HEK293 (cell line): ENCODE measurements around the gene ZC3H4.

Experiments
- CTCF ChIA-PET: fragments of 350-600 bp; formaldehyde crosslinking; extraction: SDS; loops from one replicate; lab custom pipeline; 2021; ENCODE audit warnings: antibody characterized with exemption; lab: Yijun Ruan, JAX
- POLR2A ChIA-PET: fragments of 300-600 bp; formaldehyde crosslinking; extraction: SDS; loops from one replicate; lab custom pipeline; 2020; ENCODE audit warnings: antibody characterized with exemption, inconsistent platforms; lab: Yijun Ruan, JAX
- H3K27ac ChIP-seq: fragments of 200-500 bp; sonication (Bioruptor generic); 2 replicates; pipeline ENCODE4 v1.5.1; 2014; ENCODE audit warnings: low read depth, low read length, control low read depth, inconsistent platforms; ENCODE audit errors: extremely low read depth
- H3K36me3 ChIP-seq, 2 experiments: fragments of 200-500 bp in 1 of 2; sonication (Bioruptor generic) in 1 of 2; 1 replicate in 1 of 2; 2 replicates in 1 of 2; pipeline ENCODE4 v1.5.1; 2014 to 2017; ENCODE audit warnings: inconsistent platforms in 2 of 2, low read length in 2 of 2; ENCODE audit not compliant: control insufficient read depth in 2 of 2, insufficient read depth in 1 of 2
- H3K4me1 ChIP-seq: fragments of 200-500 bp; sonication (Bioruptor generic); 2 replicates; pipeline ENCODE4 v1.5.1; 2014; ENCODE audit warnings: mild to moderate bottlenecking, low read length, inconsistent platforms; ENCODE audit not compliant: control insufficient read depth, insufficient read depth
- H3K4me3 ChIP-seq: 2 replicates; pipeline ENCODE4 v1.5.1; 2011; ENCODE audit warnings: low read depth, mild to moderate bottlenecking, control low read depth, low read length, moderate library complexity
- H3K9me3 ChIP-seq: fragments of 200-500 bp; sonication (Bioruptor generic); 2 replicates; pipeline ENCODE4 v1.5.1; 2014; ENCODE audit warnings: low read depth, low read length, inconsistent platforms; ENCODE audit not compliant: control insufficient read depth, insufficient read depth
- GFI1B ChIP-seq: fragments of 450-650 bp; formaldehyde crosslinking; IDR thresholded peaks from 2 replicates; pipeline ENCODE4 v1.5.1; 2016; ENCODE audit warnings: missing biosample characterization, missing genetic modification characterization
- GLIS1 ChIP-seq: fragments of 450-650 bp; formaldehyde crosslinking; IDR thresholded peaks from 2 replicates; pipeline ENCODE4 v1.5.1; 2016; ENCODE audit warnings: missing biosample characterization, missing genetic modification characterization
- GLIS2 ChIP-seq: fragments of 450-650 bp; formaldehyde crosslinking; IDR thresholded peaks from 2 replicates; pipeline ENCODE4 v1.5.1; 2016; ENCODE audit warnings: missing biosample characterization, missing genetic modification characterization
- KLF10 ChIP-seq: fragments of 450-650 bp; IDR thresholded peaks from 2 replicates; pipeline ENCODE4 v1.5.1; 2018; ENCODE audit warnings: missing biosample characterization, mild to moderate bottlenecking, missing genetic modification characterization
- KLF7 ChIP-seq: fragments of 450-650 bp; formaldehyde crosslinking; IDR thresholded peaks from 2 replicates; pipeline ENCODE4 v1.5.1; 2016; ENCODE audit warnings: missing biosample characterization, missing genetic modification characterization, borderline replicate concordance
- KLF8 ChIP-seq: fragments of 450-650 bp; formaldehyde crosslinking; IDR thresholded peaks from 2 replicates; pipeline ENCODE4 v1.5.1; 2016; ENCODE audit warnings: missing biosample characterization, missing genetic modification characterization
- KLF9 ChIP-seq: fragments of 450-650 bp; formaldehyde crosslinking; IDR thresholded peaks from 2 replicates; pipeline ENCODE4 v1.5.1; 2016; ENCODE audit warnings: missing biosample characterization, missing genetic modification characterization, low read depth
- PATZ1 ChIP-seq: fragments of 450-650 bp; formaldehyde crosslinking; IDR thresholded peaks from 2 replicates; pipeline ENCODE4 v1.5.1; 2016; ENCODE audit warnings: missing biosample characterization, missing genetic modification characterization
- PRDM1 ChIP-seq: fragments of 450-650 bp; formaldehyde crosslinking; IDR thresholded peaks from 2 replicates; pipeline ENCODE4; 2016; ENCODE audit warnings: missing biosample characterization, missing genetic modification characterization
- YY1 ChIP-seq: fragments of 450-650 bp; formaldehyde crosslinking; IDR thresholded peaks from 2 replicates; pipeline ENCODE4 v1.5.1; 2018; ENCODE audit warnings: missing biosample characterization, missing genetic modification characterization
- ZBTB26 ChIP-seq: fragments of 450-650 bp; formaldehyde crosslinking; optimal IDR thresholded peaks from 2 replicates; pipeline ENCODE3; 2016; ENCODE audit warnings: missing biosample characterization, mild to moderate bottlenecking, missing genetic modification characterization
- ZFP3 ChIP-seq: fragments of 450-650 bp; formaldehyde crosslinking; IDR thresholded peaks from 2 replicates; pipeline ENCODE4 v1.5.1; 2016; ENCODE audit warnings: low read depth, missing biosample characterization, missing genetic modification characterization
- ZFP37 ChIP-seq: fragments of 450-650 bp; formaldehyde crosslinking; IDR thresholded peaks from 2 replicates; pipeline ENCODE4 v1.5.1; 2016; ENCODE audit warnings: missing biosample characterization, missing genetic modification characterization
- ZIC2 ChIP-seq: fragments of 450-650 bp; formaldehyde crosslinking; IDR thresholded peaks from 2 replicates; pipeline ENCODE4 v1.5.1; 2016; ENCODE audit warnings: missing biosample characterization, missing genetic modification characterization
- ZNF138 ChIP-seq: fragments of 450-650 bp; formaldehyde crosslinking; IDR thresholded peaks from 2 replicates; pipeline ENCODE4 v1.5.1; 2016; ENCODE audit warnings: missing biosample characterization, missing genetic modification characterization, borderline replicate concordance
- ZNF16 ChIP-seq: fragments of 450-650 bp; formaldehyde crosslinking; IDR thresholded peaks from 2 replicates; pipeline ENCODE4 v1.5.1; 2016; ENCODE audit warnings: low read depth, missing biosample characterization, missing genetic modification characterization
- ZNF223 ChIP-seq: fragments of 450-650 bp; formaldehyde crosslinking; IDR thresholded peaks from 2 replicates; pipeline ENCODE4 v1.5.1; 2016; ENCODE audit warnings: missing biosample characterization, missing genetic modification characterization
- ZNF335 ChIP-seq: fragments of 450-650 bp; formaldehyde crosslinking; conservative IDR thresholded peaks from 2 replicates; pipeline ENCODE4 v1.5.1; 2016; ENCODE audit warnings: missing biosample characterization, missing genetic modification characterization
- ZNF398 ChIP-seq: fragments of 450-650 bp; formaldehyde crosslinking; IDR thresholded peaks from 2 replicates; pipeline ENCODE4 v1.5.1; 2017; ENCODE audit warnings: missing biosample characterization, missing genetic modification characterization
- ZNF449 ChIP-seq: fragments of 450-650 bp; formaldehyde crosslinking; IDR thresholded peaks from 2 replicates; pipeline ENCODE4 v1.5.1; 2017; ENCODE audit warnings: missing biosample characterization, mild to moderate bottlenecking, missing genetic modification characterization, moderate library complexity
- ZNF624 ChIP-seq: fragments of 450-650 bp; formaldehyde crosslinking; IDR thresholded peaks from 2 replicates; pipeline ENCODE4 v1.5.1; 2017; ENCODE audit warnings: missing biosample characterization, missing genetic modification characterization
- ZNF747 ChIP-seq: fragments of 450-650 bp; formaldehyde crosslinking; IDR thresholded peaks from 2 replicates; pipeline ENCODE4 v1.5.1; 2016; ENCODE audit warnings: missing biosample characterization, missing genetic modification characterization
- ZSCAN16 ChIP-seq: fragments of 450-650 bp; formaldehyde crosslinking; IDR thresholded peaks from 2 replicates; pipeline ENCODE4 v1.5.1; 2016; ENCODE audit warnings: missing biosample characterization, missing genetic modification characterization

Gene ZC3H4

GRCh38 chr19:47039239-47039874, 74.2 kb downstream of the ZC3H4 start:
- H3K27ac ChIP-seq = no peak overlapping the region
- no peaks in the 10 kb centered on the region; a peak in 1 of 3 replicates for H3K36me3 ChIP-seq
- no peaks in the 10 kb centered on the region for H3K9me3 ChIP-seq
- no peak for TF ChIP-seq ZNF398
- 0 out of 2 replicates have a peak, but pooled peaks have one; percentile 23 for TF ChIP-seq GLIS2 (tag by site-specific recombination)
- peak; percentile 70; the same call in 1 of the 2 replicates for TF ChIP-seq ZNF16 (tag by site-specific recombination)
- TF ChIP-seq PATZ1 = peak; percentile 33; the same call in 1 of the 2 replicates
- ChIA-PET CTCF (interaction anchor here (0.5 to 1.2 kb wide), 5 partner anchors 9 to 136 kb away, joined by 3 to 7 read pairs (median 3); no protein-coding TSS in a partner anchor), POLR2A (interaction anchor here (0.6 to 1.4 kb wide), 3 partner anchors 20 to 74 kb away, joined by 3 read pairs; no protein-coding TSS in a partner anchor)
- H3K4me3 ChIP-seq = no peak overlapping the region
- peaks cover 17% of the 10 kb centered on the region for H3K4me1 ChIP-seq

GRCh38 chr19:47037766-47038165, 75.8 kb downstream of the ZC3H4 start:
- Histone ChIP-seq H3K27ac (no peak overlapping the region), H3K4me1 (peaks cover 17% of the 10 kb centered on the region), H3K36me3 (no peaks in the 10 kb centered on the region; a peak in 1 of 3 replicates), H3K9me3 (no peaks in the 10 kb centered on the region), H3K4me3 (no peak overlapping the region)
- CTCF ChIA-PET = interaction anchor here (0.5 to 1.4 kb wide), 4 partner anchors 25 to 364 kb away, joined by 3 to 7 read pairs (median 4); no protein-coding TSS in a partner anchor
- POLR2A ChIA-PET = no interaction called here
- TF ChIP-seq YY1 (tag by site-specific recombination) (no peak), ZFP3 (tag by site-specific recombination) (no peak), ZNF624 (tag by site-specific recombination) (no peak), PRDM1 (tag by site-specific recombination) (no peak)

- Histone ChIP-seq H3K36me3 (no peaks in the 10 kb centered on the region; a peak in 1 of 3 replicates), H3K4me3 (peak overlapping the region; percentile 34), H3K4me1 (peaks cover 17% of the 10 kb centered on the region), H3K27ac (peak overlapping the region; percentile 80), H3K9me3 (no peaks in the 10 kb centered on the region)
- ChIA-PET CTCF (interaction anchor here (0.6 to 7.2 kb wide), 30 partner anchors 9 to 708 kb away, joined by 3 to 72 read pairs (median 4); partner anchors contain the start of genes TMEM160 and ZC3H4), POLR2A (interaction anchor here (0.6 to 1.9 kb wide), 11 partner anchors 9 to 315 kb away, joined by 3 to 10 read pairs (median 4); partner anchors contain the start of gene ZC3H4)
- TF ChIP-seq ZNF335 (peak; percentile 85), KLF7 (tag by site-specific recombination) (no peak), ZSCAN16 (tag by site-specific recombination) (0 out of 2 replicates have a peak, but pooled peaks have one; percentile 31), ZFP37 (tag by site-specific recombination) (no peak), ZBTB26 (tag by site-specific recombination) (peak; percentile 40), GLIS2 (tag by site-specific recombination) (peak; percentile 15; the same call in 1 of the 2 replicates), GLIS1 (peak; percentile 95), KLF10 (tag by site-specific recombination) (peak; percentile 2; the same call in 1 of the 2 replicates), GFI1B (tag by site-specific recombination) (no peak), ZNF449 (tag by site-specific recombination) (0 out of 2 replicates have a peak, but pooled peaks have one; percentile 15), ZNF747 (tag by site-specific recombination) (no peak), ZNF223 (tag by site-specific recombination) (no peak), ZNF138 (tag by site-specific recombination) (no peak), KLF8 (tag by site-specific recombination) (0 out of 2 replicates have a peak, but pooled peaks have one; percentile 7), ZIC2 (peak; percentile 60), KLF9 (tag by site-specific recombination) (no peak)
Measured at GRCh38 chr19:47036097-47036651, 77.4 kb downstream of the ZC3H4 start.
